Stimulated activated CD8-positive, alpha-beta memory T cell treated with anti-CD3 and anti-CD28 coated beads, Interleukin-7, amount 100 ng/mL, for 24 hours (primary cell): ENCODE measurements around the gene CHST7.

ENCODE experiments used
- DNase-seq: peaks from one replicate; pipeline ENCODE4 v3.0.0-alpha.2; 2020; ENCODE audit warnings: low read depth

Gene CHST7

DNA sequence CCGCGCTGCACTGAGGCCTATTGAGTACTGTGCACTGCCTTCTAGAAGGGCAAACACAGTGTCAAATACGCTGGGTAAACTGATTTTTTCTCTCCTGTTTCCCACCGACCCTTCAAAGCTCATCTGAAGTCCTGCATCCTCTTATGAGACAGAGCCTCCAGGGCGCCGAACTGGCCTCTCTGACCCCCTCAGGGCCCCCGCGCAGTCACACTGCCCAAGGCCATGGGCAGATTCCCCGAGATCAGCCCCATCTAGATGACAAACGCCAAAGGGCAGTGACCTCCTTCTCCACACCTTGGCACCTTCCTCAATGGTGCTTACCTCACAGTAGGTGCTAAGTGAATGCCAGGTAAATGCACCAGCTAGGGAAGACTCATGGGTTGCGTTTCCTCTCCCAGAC is 34.4 kb downstream of the CHST7 start:
- DNase-seq, result no peak

DNA sequence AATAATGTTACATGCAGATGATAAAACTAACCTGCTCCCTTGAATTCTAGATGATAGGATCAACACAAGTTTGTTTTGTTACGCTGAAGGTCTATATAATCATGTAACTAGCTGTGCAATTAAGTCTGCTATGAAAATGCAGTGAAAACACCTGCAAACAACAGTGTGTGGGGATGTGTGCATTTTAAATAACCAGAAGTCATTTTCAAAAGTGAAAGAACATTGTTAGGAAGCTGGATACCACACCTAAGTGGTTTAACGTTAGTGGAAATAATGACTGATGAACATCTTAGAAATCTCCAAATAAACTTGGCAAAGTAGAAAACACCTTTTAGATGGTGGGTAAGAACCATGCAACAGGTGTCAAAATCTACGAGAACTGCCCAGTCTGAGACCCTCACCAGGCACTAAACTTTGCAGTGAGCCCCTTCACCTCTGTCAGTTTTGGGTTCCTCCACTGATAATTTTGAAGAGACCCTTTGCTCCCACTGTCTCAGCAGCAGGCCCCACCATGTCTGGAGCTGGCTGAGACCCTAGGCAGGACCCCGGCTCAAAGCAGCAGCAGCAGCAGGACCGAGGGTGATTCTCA is 36.6 kb downstream of the CHST7 start:
- no peak for DNase-seq

DNA sequence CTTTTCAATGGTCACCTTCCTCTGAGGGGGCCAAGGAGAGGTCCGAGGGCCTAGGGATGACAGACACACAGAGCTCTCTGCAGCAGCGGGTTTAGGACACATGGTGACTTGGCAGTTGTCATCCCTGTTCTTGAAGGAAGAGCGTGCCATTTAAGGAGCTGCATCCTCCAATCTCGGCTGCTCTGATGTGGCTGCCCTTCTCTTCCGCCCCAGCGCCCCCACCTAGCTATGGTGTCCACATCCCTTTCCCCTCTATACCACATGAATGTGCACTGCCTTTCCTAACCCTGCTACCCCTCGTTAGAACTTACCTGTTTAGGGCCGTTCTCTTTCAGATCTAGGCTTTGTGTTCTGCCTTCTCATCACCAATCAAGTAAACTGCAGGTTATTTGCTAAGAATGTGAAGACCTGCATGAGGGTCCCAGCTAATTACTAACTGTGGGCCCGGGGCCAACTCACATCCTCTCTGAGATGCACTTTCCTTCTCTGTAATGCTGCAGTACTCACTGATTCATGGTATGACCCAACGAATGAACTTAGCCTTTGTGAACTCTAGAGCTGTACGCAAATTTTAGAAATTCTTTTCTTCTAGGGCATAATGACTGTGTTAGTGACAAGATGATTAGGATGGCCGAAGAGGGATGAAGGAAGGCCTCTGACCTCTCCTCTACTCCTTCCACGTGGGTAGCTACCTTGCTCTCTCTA is 38.2 kb downstream of the CHST7 start:
- DNase-seq, result no peak

DNA sequence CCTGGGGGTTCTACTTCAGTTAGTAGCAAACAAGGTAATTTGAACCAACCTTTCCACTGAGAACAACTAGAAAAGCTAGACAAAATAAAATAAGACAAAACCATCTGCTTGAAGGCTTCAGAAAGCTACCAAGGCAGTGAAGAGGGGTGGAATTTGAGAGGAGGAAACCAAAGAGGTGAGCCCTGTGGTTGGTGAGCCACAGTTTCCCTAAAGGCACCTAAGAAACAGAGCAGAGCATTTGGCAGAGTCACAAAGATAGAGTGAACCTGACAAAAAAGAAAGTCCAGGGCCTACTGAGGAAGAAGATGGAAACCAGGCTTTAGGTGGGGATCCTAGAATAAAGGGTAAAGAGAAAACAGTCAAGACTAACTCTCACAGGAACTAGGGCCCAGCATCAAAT is 44.3 kb downstream of the CHST7 start:
- no peak for DNase-seq

DNA sequence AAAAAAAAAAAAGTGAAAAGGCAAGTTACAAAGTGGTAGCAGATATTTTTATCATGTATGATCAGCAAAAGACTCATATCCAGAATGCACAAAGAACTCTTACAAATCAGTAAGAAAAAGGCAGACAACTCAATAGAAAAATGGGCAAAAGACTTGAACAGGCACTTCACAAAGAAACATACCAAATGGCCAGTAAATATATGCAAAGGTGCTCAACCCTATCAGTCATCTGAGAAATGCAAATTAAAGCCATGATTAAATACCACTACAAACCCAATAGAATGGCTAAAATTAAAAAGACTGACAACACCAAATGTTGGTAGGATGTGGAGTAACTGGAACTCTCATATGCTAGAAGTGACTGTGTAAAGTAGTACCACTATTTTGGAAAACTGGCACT is 45.4 kb downstream of the CHST7 start:
- DNase-seq, result no peak

DNA sequence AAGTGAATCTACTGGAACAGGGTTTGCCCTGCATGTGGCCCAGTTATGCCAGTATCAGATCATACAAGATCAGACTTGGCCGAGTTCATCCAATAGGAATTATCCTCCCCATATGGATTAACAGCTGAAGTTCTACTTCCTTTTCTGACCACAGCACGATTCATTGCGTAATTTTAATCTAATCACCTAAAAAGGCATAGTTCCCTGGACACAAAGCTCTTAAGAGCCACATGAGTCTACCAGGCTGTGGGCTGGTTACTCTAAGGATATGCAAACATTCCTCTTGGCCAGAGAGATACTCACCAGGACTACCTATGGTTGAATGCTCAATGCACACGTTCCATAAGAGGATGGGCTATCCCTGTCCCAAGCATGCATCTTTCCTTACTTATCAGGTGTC is 46.9 kb downstream of the CHST7 start:
- DNase-seq, result no peak

DNA sequence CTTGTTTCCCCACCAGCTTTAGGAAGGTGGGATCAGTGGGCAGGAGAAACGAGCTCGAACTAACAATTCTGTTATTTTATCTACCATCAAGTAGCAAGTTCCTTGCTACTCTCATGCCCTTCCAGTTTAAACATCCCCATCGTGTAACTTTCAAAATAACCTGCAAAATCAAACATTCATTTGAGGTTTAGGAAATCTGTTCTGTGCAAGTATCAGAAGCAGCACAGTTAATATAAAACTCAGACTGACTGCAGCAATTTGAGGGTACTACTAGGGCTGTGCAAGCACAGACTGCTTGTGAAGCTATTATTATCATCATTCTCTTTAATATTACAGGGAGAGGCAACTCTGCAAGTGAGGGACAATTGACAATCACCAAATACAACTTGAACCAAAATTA is 48.0 kb downstream of the CHST7 start:
- no peak for DNase-seq

DNA sequence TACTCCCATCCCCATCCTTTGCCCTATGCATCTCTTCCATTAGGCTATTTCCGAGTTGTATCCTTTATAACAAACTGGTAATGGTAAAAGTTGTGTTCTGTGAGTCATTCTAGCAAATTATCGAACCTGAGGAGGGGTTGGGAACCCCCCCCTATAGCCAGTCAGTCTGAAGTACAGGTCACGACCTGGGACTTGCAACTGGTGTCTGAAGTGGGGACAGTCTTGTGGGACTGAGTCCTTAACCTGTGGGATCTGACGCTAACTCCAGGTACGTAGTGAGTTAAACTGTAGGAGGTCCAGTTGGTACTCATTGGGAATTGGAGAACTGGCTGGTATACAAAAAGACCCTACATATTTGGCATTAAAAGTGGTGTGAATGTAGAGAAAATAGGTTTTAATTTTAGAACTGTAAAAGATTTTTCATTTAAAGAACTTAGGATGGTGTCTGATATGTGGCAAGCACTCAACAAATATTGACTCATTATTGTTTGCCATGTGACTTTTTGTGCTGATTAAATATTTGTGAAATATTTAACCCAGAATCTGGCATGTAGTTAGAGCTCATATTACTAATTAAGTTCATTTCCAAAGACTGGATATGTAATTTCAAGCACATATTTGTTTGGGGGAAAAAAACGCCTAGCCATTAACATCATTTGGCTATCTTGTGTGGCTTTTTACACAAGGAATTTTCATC is 50.7 kb downstream of the CHST7 start:
- no peak for DNase-seq

DNA sequence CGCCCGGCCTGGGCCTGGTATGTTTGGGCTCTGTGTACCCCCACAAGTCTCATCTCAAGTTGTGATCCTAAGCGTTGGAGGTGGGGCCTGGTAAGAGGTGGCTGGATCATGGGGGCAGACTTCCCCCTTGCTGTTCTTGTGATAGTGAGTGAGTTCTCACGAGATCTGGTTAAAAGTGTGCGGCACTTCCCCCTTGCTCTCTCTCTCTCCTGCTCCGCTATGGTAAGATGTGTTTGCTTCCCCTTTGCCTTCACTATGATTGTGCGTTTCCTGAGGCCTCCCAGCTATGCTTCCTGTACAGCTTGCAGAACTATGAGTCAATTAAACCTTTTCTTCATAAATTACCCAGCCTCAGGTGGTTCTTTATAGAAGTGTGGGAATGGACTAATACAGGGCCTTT is 53.0 kb downstream of the CHST7 start:
- no peak for DNase-seq

DNA sequence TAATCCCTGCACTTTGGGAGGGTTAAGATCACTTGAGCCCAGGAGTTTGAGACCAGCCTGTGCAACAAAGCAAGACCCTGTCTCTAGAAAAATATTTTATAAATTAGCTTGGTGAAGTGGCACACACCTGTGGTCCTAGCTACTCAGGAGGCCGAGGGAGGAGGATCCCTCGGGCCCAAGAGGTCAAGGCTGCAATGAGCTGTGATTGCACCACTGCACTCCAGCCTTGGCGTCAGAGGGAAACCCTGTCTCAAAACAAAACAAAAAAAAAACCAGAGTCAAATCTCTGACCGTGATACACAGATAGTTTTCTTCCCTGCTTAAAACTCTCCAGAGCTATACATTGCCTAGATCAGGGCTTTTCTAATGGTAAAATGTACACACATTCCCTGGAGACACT is 53.5 kb downstream of the CHST7 start:
- no peak for DNase-seq

DNA sequence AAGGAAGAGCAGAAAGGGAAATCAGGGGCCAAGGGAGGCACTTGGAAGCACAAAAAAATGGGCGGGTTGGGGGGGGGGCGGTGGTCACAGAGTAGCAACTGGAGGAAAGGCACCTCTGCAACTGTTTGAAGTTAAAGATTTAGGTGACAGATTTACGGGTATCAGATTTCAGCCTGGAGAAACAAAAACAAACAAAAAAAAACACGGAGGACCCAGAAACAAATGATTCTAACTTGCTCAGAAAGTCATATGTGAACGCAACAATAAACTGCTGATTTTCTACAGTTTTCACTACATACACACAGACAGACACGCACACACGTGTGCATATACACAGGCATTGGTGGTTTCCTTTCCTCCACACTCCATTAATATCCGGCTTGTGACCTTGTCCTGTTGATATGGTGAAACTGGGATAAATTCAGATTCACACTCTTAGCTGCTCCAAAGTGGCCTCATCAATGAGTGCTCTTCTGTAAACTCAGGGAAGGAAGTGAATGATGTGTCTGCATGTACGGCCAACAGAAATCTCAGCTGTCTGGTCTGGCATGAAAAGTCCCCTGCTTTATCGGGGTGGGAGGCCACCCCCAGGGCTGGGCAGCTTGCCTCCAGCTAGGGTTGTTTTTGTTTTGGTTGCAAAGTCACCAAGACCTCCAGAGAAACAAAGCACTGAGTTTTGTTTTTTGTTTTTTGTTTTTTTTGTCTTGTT is 54.3 kb downstream of the CHST7 start:
- DNase-seq, result no peak

DNA sequence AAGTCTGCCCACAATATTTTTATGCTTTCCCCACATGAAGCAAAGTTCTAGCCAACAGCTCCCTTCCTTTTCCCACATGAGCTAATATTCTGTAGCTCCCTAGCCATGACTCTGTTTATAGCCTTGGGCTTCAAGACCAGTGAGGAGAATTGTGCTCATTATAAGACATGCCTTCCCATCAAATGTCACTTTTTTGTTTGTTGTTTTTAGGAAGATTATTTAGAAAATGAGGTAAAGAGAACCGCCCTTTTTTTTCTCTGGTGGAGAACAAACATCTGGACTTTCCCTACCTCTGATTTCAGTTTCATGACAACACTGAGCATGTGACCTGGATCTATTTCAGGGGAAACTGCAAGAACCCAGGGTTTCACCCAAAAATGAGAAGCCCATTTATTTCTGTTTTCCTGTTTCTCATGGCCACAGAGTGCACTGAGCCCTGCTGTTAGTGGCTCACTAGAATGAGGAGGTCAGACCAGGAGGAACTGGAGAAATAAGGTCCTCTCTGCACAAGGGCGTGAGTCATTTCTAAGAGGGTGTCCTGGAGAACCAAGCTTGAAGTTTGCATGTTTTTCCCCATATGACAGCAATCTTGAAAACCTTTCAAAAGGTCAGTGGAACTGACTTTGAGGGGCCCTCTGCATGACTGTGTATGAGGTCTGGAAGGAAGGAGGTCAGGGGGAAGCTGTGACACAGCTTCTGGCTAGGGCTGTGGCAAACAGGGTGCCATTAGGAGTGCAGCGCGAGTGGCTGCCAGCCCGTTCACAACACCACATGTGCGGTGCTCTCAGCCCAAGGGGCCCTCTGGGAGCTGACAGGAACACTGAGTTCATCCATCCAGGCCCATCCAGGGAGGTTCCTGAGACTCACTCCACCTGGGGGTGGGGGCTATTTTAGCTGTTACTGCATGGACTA is 55.2 kb downstream of the CHST7 start:
- DNase-seq, result no peak

DNA sequence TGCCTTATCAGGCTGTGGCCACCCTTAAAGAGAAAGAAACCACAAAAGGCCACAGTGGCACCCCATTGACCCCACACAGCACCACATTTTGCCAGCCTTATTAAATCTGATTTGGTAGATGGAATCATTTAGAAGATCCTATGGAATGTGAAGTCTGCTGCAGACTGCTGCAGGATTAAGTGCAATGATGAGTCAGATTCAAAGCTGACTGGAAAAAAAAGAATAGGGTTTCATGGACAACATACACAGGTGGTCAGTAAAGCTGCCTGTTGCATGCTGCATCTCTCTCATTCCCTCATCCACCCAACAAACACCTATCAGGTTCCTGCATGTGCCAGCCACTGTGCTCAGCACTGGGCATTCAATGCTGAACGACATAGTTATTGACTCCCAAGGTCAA is 56.6 kb downstream of the CHST7 start:
- DNase-seq, result no peak

DNA sequence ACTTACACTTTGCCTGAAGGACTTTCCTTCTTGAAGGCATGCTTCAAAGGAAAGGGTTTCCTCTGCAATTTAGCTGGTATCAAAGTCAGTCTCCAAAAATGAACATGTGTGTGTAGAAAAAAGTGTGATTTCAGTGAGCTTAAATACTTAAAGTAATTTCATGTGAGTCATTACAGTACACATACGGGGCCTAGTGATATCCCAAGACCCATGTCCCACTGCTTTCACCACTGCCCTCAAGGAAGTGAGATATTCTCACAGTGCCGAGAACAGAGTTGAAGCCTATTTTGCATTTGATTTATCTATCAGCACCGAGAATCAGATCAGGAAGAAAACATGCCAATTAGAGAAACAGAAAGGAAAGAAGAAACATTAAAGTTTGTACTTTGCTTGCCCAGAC is 61.0 kb downstream of the CHST7 start:
- no peak for DNase-seq

DNA sequence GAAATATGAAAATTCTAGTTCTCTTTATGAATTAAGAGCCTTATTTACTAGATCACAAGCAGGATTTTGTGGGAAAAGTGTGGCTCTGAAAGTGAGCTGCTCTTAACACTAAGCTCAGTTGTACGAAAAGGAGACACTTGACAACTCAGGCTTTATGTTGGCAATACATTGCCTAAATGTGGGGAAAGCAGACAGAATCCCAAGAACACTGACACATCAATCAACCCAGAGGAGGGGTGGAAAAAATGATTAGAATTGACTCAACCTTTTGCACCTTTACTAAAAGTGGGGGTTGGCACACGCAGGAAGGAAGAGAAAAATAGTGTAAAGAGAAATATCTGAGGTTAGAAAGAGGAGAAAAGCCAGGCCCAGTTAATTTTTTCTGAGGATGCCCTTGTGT is 61.6 kb downstream of the CHST7 start:
- DNase-seq, result no peak

DNA sequence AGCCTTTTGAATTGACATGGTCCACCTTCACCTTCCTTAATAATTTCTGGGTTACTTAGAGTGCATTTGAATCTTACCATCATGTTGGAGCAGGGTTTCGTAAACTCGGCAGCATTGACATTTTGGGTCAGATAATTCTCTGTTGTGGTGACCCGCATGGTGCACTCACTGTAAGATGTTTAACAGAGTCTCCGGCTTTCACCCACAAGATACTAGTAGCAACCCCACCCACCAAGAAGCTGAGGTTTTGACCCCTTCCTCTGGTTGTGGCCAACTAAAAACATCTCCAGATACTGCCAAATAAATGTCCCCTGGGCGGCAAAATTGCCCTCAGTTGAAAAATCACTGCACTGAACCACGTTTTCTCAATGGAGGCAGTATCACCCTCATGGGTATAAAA is 62.7 kb downstream of the CHST7 start:
- DNase-seq, result no peak

DNA sequence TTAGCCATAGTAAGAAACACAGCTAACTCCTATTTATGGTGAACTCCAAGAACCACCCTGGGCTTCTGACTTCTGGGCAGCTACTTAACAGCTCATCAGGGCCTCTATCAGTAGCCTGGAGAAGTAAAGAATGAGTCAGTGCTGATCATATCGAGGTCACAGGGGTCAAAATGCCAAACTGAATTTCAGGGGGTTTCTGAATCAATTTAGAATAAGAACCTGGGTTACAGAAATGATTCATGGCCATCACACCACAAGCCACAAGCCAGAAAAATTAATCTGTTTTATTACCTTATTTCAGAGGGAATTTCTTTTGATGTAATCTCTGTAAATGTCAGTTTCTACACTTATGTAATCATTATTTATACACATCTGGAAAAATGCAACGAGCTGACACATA is 64.4 kb downstream of the CHST7 start:
- no peak for DNase-seq

DNA sequence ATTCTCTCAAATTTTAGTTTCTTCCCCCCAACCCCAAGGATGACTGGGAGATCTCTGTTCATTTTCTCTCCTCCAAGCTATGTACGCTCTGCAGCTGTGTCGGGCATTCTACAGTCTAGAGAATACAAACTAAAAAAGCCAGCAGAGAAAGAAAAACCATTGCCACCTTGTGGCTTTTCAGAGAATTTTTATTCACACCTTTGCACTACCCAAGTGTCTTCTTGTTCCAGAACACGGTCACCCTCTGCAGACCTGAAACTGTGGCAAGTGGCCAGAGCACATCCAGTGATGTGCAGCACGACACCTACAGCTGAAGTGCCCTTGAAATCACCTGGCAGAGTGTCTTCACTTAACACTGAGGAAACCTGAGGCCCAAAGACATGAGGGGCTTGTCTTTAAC is 68.6 kb downstream of the CHST7 start:
- no peak for DNase-seq

DNA sequence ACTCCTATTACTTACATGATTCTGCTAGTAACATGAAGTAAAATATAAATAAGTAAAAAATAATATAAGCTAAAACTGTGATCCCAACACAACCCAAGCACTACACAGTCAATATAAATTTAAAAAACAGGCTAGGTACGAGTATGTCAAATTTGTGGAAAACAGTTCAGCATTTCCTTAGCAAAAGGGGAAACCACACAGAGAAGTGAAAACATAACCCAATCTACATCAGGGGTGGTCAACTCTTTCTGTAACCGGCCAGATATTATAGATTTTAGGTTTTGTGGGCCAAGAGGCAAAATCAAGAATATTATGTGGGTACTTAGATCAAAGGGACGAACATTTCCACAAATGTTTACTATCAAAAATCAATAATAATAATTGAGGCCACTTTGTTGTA is 70.1 kb downstream of the CHST7 start:
- no peak for DNase-seq

DNA sequence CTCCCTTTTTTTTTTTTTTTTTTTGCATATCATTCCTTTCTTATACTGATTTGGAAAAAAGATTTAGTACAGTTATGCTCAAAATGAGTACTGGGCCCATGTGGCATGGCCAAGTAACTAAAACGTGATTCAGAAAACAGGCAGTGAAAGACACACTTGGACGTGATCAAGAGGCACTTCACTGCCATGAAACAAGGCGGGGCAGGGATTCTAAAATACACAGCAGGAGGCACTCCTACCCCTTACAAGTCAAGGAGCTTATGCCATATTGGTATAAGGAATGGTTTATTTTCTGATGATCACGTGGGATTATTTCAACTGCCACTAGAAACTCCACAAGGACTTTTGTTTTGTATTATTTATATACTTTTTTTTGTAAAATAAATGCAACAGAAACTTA is 72.0 kb downstream of the CHST7 start:
- DNase-seq, result no peak

DNA sequence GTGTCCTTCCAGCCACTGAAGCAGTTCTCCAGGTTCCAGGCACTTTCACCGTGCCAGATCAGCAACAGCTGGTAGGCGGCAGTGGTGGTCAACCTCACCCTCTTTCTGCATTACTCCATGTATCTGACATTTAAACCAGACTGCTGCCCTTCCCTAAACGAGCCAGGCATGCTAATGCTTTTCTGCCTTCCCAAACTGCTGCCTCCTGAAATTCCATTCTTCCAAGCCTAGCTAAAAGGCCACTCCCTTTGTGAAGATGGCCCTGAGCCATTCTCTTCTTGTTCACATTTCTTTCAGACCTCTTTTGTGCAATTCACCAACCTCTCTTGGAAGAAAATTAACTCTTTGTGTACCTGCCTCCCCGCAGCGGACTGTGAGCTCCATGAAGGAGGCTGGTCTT is 73.7 kb downstream of the CHST7 start:
- DNase-seq, result no peak
